ENCODE data around the gene ANO2. TPM values are rescaled to one million over a fixed set of nuclear protein-coding genes. Genes with fewer than 3 reads are reported as not detected.

ANO2 gene
- total and polyA plus RNA-seq, 8 donors: 0.44 to 16.9 (median 3.8) TPM; not detected in 1

DNA sequence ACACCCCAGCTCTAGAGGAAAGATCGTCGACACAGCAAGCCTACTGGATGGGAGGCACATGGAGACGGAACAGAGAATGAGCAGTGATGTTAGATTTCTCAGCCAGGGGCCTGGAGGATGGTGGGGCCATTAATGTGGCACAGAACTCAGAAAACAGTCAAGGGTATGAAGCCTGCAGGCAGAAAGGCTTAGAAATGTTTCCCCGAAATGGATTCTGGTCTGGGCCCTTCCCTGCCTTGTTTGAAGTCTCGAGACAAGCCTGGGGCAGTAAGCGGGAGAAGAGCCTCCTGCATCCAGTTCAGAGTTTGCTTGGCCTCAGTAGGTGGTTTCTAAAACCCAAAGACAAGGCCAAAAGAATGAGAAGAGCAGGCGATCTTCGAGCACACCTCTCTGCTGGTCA is 354.7 kb downstream of the ANO2 start:
- DNase-seq: no peak
- WGBS, 5 donors: 92 to 97% (median 93%) methylated on average over 8 of the region's 8 CpGs
- TF ChIP-seq POLR2AphosphoS5 (IDR thresholded peaks at IDR 0.05) (no peak), EP300 (IDR thresholded peaks at IDR 0.05) (no peak), POLR2A (IDR thresholded peaks at IDR 0.05) (no peak)
- TF ChIP-seq, protein P1, sequence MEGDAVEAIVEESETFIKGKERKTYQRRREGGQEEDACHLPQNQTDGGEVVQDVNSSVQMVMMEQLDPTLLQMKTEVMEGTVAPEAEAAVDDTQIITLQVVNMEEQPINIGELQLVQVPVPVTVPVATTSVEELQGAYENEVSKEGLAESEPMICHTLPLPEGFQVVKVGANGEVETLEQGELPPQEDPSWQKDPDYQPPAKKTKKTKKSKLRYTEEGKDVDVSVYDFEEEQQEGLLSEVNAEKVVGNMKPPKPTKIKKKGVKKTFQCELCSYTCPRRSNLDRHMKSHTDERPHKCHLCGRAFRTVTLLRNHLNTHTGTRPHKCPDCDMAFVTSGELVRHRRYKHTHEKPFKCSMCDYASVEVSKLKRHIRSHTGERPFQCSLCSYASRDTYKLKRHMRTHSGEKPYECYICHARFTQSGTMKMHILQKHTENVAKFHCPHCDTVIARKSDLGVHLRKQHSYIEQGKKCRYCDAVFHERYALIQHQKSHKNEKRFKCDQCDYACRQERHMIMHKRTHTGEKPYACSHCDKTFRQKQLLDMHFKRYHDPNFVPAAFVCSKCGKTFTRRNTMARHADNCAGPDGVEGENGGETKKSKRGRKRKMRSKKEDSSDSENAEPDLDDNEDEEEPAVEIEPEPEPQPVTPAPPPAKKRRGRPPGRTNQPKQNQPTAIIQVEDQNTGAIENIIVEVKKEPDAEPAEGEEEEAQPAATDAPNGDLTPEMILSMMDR (IDR thresholded peaks at IDR 0.05): no peak
- H3K4me3 ChIP-seq: no peak overlapping the region
- intact Hi-C loops (cut with DNase I; ENCODE audit: low total_unique reads): no loop called here
- H3K4me1 ChIP-seq: no peaks in the 10 kb centered on the region
- no peaks in the 10 kb centered on the region for H3K36me3 ChIP-seq
- no peaks in the 10 kb centered on the region for H3K9me3 ChIP-seq
- H3K27me3 ChIP-seq: no peaks in the 10 kb centered on the region
- H3K27ac ChIP-seq: no peak overlapping the region

DNA sequence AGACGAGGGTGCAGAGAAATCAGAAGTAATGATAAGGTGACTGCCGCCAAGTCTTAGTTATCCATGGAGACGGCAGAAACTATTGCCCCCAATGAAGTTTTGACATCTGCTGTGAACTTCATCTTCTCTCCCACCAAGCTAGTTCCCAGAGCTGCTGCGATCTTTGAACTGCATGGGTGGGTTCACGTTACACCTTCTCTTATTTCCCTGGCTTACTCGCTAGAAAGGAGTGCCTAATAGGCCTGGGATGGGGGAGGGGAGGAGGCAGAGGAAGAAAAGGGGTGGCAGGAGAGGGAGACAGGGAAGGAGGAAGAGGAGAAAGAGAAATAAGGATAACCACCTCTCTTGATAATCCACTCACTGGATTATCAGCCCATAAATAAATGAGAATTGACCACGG is 356.0 kb downstream of the ANO2 start:
- Histone ChIP-seq H3K27me3 (no peaks in the 10 kb centered on the region), H3K36me3 (no peaks in the 10 kb centered on the region), H3K4me1 (no peaks in the 10 kb centered on the region), H3K9me3 (no peaks in the 10 kb centered on the region), H3K4me3 (no peak overlapping the region), H3K27ac (no peak overlapping the region)
- WGBS, 5 donors: 70 to 80% (median 77%) methylated on average over 7 of the region's 7 CpGs
- DNase-seq: no peak
- intact Hi-C loops (cut with DNase I; ENCODE audit: low total_unique reads): no loop called here
- TF ChIP-seq POLR2AphosphoS5 (IDR thresholded peaks at IDR 0.05) (no peak), EP300 (IDR thresholded peaks at IDR 0.05) (no peak), POLR2A (IDR thresholded peaks at IDR 0.05) (no peak)
- TF ChIP-seq, protein P1 (IDR thresholded peaks at IDR 0.05): no peak

DNA sequence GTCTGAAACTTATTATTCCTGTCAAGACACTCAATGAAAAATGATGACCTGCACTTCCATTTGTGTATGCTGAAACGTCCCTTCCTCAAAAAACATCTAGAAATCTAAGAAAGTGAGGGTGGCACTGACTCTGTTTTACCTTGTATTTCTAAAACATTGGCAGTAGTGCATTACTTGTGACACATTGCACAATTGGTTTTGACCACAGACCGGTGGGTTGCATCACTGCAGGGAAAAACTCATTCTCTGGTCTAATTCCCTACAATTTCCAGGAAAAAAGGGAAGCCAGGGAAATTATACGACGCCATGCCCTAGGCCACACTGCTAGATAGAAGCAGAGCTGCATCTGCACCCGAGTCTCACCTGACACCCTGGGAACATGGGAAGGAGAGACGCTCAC is 356.5 kb downstream of the ANO2 start:
- intact Hi-C loops (cut with DNase I; ENCODE audit: low total_unique reads): no loop called here
- WGBS, 5 donors: 72 to 87% (median 80%) methylated on average over 6 of the region's 6 CpGs
- no peaks in the 10 kb centered on the region for H3K27me3 ChIP-seq
- H3K36me3 ChIP-seq: no peaks in the 10 kb centered on the region
- H3K4me3 ChIP-seq: no peak overlapping the region
- no peak overlapping the region for H3K27ac ChIP-seq
- TF ChIP-seq, protein P1 (IDR thresholded peaks at IDR 0.05): no peak
- TF ChIP-seq POLR2AphosphoS5 (IDR thresholded peaks at IDR 0.05) (no peak), POLR2A (IDR thresholded peaks at IDR 0.05) (no peak), EP300 (IDR thresholded peaks at IDR 0.05) (no peak)
- no peaks in the 10 kb centered on the region for H3K9me3 ChIP-seq
- H3K4me1 ChIP-seq: no peaks in the 10 kb centered on the region
- DNase-seq: no peak

DNA sequence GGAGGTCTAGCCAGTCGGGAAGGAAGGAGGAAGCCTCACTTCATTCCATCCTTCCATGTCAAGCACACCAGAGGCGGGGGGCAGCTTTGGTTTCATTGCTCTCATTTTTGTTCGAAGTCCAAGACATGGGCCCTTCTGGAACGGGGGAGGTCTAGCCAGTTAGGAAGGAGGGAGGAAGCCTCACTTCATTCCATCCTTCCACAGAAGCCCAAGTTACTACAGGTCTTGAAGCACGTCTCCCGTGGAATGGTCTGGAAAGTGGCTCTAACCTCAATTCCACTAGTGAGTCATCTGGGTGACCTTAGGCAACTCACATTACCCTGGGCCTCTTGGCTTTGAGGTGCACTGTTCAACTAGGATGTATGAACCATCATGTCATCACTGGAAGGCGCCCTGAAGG is 356.9 kb downstream of the ANO2 start:
- DNase-seq: no peak
- Histone ChIP-seq H3K4me1 (no peaks in the 10 kb centered on the region), H3K27ac (no peak overlapping the region), H3K36me3 (no peaks in the 10 kb centered on the region), H3K4me3 (no peak overlapping the region), H3K27me3 (no peaks in the 10 kb centered on the region), H3K9me3 (no peaks in the 10 kb centered on the region)
- TF ChIP-seq, protein P1 (IDR thresholded peaks at IDR 0.05): no peak
- TF ChIP-seq POLR2AphosphoS5 (IDR thresholded peaks at IDR 0.05) (no peak), POLR2A (IDR thresholded peaks at IDR 0.05) (no peak), EP300 (IDR thresholded peaks at IDR 0.05) (no peak)
- 73 to 87% (median 81%) methylated on average over 7 of the region's 7 CpGs for WGBS, 5 donors
- intact Hi-C loops (cut with DNase I; ENCODE audit: low total_unique reads): no loop called here

Measured in stomach (tissue), 9 donors.